ENCODE data around the gene KDM5D.

The KDM5D gene

GRCh38 chrY:19698495-19698894 is 46.0 kb downstream of the KDM5D start:
- Histone ChIP-seq H3K27ac (ENCODE audit: low read depth in 2 of 2, low read length in 2 of 2) (no peak overlapping the region), H3K9ac (ENCODE audit: low read depth in 1 of 2, low read length in 2 of 2) (no peak overlapping the region), H3K4me3 (ENCODE audit: low read length in 2 of 2) (no peak overlapping the region), H3K4me1 (ENCODE audit: control insufficient read depth in 2 of 2, insufficient read depth in 2 of 2, low read length in 2 of 2) (no peaks in the 10 kb centered on the region), H3K36me3 (ENCODE audit: control insufficient read depth in 2 of 2, insufficient read depth in 2 of 2, low read length in 2 of 2) (no peaks in the 10 kb centered on the region), H3K27me3 (ENCODE audit: control insufficient read depth in 2 of 2, insufficient read depth in 2 of 2, low read length in 2 of 2) (no peaks in the 10 kb centered on the region), H3K9me3 (ENCODE audit: control insufficient read depth in 2 of 2, low read length in 2 of 2) (no peaks in the 10 kb centered on the region)

- no peaks in the 10 kb centered on the region for H3K36me3 ChIP-seq (ENCODE audit: control insufficient read depth in 2 of 2, insufficient read depth in 2 of 2, low read length in 2 of 2)
- H3K27me3 ChIP-seq (ENCODE audit: control insufficient read depth in 2 of 2, insufficient read depth in 2 of 2, low read length in 2 of 2): no peaks in the 10 kb centered on the region
- no peak overlapping the region for H3K27ac ChIP-seq (ENCODE audit: low read depth in 2 of 2, low read length in 2 of 2)
- H3K4me3 ChIP-seq (ENCODE audit: low read length in 2 of 2): no peak overlapping the region
- H3K9ac ChIP-seq (ENCODE audit: low read depth in 1 of 2, low read length in 2 of 2): no peak overlapping the region
- no peaks in the 10 kb centered on the region for H3K9me3 ChIP-seq (ENCODE audit: control insufficient read depth in 2 of 2, low read length in 2 of 2)
- no peaks in the 10 kb centered on the region for H3K4me1 ChIP-seq (ENCODE audit: control insufficient read depth in 2 of 2, insufficient read depth in 2 of 2, low read length in 2 of 2)
Observed at GRCh38 chrY:19680821-19681220, 63.7 kb downstream of the KDM5D start.
